GM12872 (cell line): Measurements from ENCODE around the gene VSTM2L.

Source experiments
- TF ChIP-seq, protein P1 (sequence below): IDR thresholded peaks from 3 replicates; pipeline ENCODE4 v1.5.1; 2011; ENCODE audit warnings: low read depth, mild to moderate bottlenecking, low read length, moderate library complexity; ENCODE audit not compliant: insufficient read depth

The VSTM2L gene

GRCh38 chr20:37992802-37993409 lies 90.0 kb downstream of the VSTM2L start:
- TF ChIP-seq, protein P1, sequence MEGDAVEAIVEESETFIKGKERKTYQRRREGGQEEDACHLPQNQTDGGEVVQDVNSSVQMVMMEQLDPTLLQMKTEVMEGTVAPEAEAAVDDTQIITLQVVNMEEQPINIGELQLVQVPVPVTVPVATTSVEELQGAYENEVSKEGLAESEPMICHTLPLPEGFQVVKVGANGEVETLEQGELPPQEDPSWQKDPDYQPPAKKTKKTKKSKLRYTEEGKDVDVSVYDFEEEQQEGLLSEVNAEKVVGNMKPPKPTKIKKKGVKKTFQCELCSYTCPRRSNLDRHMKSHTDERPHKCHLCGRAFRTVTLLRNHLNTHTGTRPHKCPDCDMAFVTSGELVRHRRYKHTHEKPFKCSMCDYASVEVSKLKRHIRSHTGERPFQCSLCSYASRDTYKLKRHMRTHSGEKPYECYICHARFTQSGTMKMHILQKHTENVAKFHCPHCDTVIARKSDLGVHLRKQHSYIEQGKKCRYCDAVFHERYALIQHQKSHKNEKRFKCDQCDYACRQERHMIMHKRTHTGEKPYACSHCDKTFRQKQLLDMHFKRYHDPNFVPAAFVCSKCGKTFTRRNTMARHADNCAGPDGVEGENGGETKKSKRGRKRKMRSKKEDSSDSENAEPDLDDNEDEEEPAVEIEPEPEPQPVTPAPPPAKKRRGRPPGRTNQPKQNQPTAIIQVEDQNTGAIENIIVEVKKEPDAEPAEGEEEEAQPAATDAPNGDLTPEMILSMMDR: peak; percentile 66

DNA sequence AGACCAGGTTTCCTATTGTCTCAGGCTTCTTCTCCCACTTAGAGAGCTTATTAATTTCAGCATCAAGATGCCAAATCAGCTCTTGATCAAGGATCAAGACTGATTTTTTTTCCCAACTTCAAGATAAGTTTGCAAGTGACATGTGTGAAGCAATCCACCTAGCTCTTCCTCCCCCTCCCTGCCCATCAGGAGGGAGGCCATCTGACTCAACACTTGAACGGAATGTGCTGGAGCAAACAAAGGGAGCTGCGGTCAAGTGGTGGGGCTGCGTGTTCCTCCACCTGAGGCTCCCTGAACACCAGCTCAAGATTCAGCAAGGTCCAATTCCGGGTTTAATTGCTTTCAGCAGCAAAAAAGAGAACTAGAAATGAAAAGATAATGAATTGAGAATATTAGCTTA lies 91.6 kb downstream of the VSTM2L start:
- TF ChIP-seq, protein P1: no peak
